Common myeloid progenitor, CD34-positive (primary cell): Measurements from ENCODE around the gene ASIC1.
"Not testable (repeated sequence)": the region's sequence is repeated elsewhere in the genome, so short reads cannot be mapped to it uniquely, and the experiment has no call there.

ENCODE experiments used
- CTCF ChIA-PET: fragments of 350-600 bp; sonication (Branson Sonifier 250); formaldehyde crosslinking; loops from one replicate; lab custom pipeline; 2021; ENCODE audit warnings: antibody characterized with exemption; lab: Charles Lee
- POLR2A ChIA-PET: fragments of 350-600 bp; sonication (Branson Sonifier 250); formaldehyde crosslinking; loops from one replicate; lab custom pipeline; 2021; ENCODE audit warnings: antibody characterized with exemption; lab: Charles Lee
- DNase-seq, 3 donors: peaks; one replicate each; pipeline versions ENCODE4 v3.0.0 to v3.0.0-alpha.2; 2013
- H3K27ac ChIP-seq, 2 experiments: 1 replicate in 1 of 2; 2 replicates in 1 of 2; pipeline ENCODE4 v1.7.0; 2013; ENCODE audit warnings: inconsistent platforms in 2 of 2, low read length in 2 of 2, mild to moderate bottlenecking in 2 of 2, low read depth in 1 of 2, moderate library complexity in 1 of 2; ENCODE audit not compliant: severe bottlenecking in 2 of 2, insufficient read depth in 1 of 2, poor library complexity in 1 of 2
- H3K27me3 ChIP-seq, 5 experiments: replicated peaks in 2 of 5; 1 replicate in 3 of 5; 2 replicates in 2 of 5; pipeline versions ENCODE4 v1.6.1 to v1.7.0; 2013; ENCODE audit warnings: low read length in 4 of 5, mild to moderate bottlenecking in 2 of 5, moderate library complexity in 2 of 5, inconsistent platforms in 1 of 5; ENCODE audit not compliant: insufficient read depth in 5 of 5, control insufficient read depth in 4 of 5
- H3K36me3 ChIP-seq, 4 experiments: 1 replicate in 2 of 4; 2 replicates in 2 of 4; pipeline versions ENCODE4 v1.6.1 to v1.7.0; 2013; ENCODE audit warnings: low read length in 3 of 4, control low read depth in 1 of 4, mild to moderate bottlenecking in 1 of 4; ENCODE audit not compliant: control insufficient read depth in 4 of 4, insufficient read depth in 4 of 4
- H3K4me1 ChIP-seq, 4 experiments: 1 replicate in 3 of 4; 2 replicates in 1 of 4; pipeline versions ENCODE4 v1.6.1 to v1.7.1; 2013; ENCODE audit warnings: low read length in 3 of 4, mild to moderate bottlenecking in 3 of 4, control low read depth in 1 of 4, inconsistent platforms in 1 of 4, moderate library complexity in 1 of 4; ENCODE audit not compliant: control insufficient read depth in 4 of 4, insufficient read depth in 4 of 4; ENCODE audit errors: control extremely low read depth in 1 of 4
- H3K4me3 ChIP-seq, 7 experiments: 1 replicate in 4 of 7; 2 replicates in 3 of 7; pipeline versions ENCODE4 v1.5.1 to v1.7.0; 2013; ENCODE audit warnings: mild to moderate bottlenecking in 7 of 7, low read length in 6 of 7, moderate library complexity in 6 of 7, inconsistent platforms in 2 of 7, low read depth in 2 of 7, control low read depth in 1 of 7; ENCODE audit not compliant: insufficient read depth in 4 of 7, control insufficient read depth in 1 of 7; ENCODE audit errors: extremely low read depth in 1 of 7
- H3K9me3 ChIP-seq, 5 experiments: 1 replicate in 4 of 5; 2 replicates in 1 of 5; pipeline versions ENCODE4 v1.6.1 to v1.7.1; 2013; ENCODE audit warnings: low read length in 4 of 5, mild to moderate bottlenecking in 2 of 5, inconsistent platforms in 1 of 5, low read depth in 1 of 5, moderate library complexity in 1 of 5; ENCODE audit not compliant: control insufficient read depth in 4 of 5, insufficient read depth in 2 of 5; ENCODE audit errors: control extremely low read depth in 1 of 5
- WGBS: methylation state at CpG from one replicate; pipeline ENCODE4 v1.1.5; 2013; ENCODE audit not compliant: insufficient coverage; 5-methylcytosine and 5-hydroxymethylcytosine counted together

ASIC1 gene

DNA sequence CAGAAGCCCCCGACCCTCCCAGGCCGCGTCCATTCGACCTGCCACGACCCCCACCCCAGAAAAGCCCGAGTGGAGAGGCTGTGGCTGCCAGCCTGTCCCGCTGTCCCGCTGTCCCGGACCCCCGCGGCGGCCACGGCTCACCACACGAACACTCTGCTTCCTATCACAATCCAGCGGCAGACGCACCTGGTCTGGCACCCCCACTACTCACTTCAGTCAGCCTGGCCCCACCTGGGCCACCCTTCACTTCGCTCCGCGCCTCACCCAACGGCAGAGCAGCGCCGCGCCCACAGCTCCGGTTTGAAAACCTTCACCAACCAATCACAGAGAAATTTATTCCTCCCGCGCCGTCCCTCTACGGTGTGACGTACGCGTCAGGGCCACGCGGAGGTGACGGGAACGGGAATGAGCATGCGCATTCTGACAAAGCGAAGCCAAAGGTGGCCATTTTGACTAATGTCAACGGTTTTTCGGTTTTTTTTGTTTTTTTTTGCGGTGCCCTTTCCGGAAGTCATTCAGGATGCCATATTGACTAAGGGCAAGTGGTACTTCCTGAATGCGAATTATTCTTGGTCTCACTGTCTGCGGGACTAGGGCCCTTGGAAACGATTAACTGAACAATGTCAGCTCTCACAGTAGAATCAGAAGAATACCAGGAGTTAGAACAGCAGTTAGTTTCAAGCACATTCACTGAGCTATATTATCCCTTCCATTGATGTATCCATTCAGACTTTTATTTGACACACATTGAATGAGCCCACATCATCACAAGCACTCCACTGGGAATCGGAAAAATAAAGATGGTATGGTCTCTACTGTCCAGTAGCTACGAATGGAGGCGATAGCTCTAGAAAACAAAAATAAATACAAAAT is 32.0 kb upstream of the ASIC1 start, which contains the start of gene RACGAP1:
Gene RACGAP1, minus strand, starts transcription at position 308 of the 873 bp plus-strand sequence. CDS start 8,779 bp downstream, outside the sequence.
- ChIA-PET CTCF (interaction anchor here (0.6 to 2.5 kb wide), 10 partner anchors 9 to 1168 kb away, joined by 3 to 13 read pairs (median 4); no protein-coding TSS in a partner anchor), POLR2A (interaction anchor here (0.6 to 1.1 kb wide), 2 partner anchors 61 to 365 kb away, joined by 3 read pairs; no protein-coding TSS in a partner anchor)
- H3K9me3 ChIP-seq: no peaks in the 10 kb centered on the region

GRCh38 chr12:50026691-50027090 is 30.7 kb upstream of the ASIC1 start:
- Histone ChIP-seq H3K36me3 (peaks cover 0 to 4% (median 0%) of the 10 kb centered on the region in 4 experiments), H3K4me3 (no peak overlapping the region), H3K4me1 (peaks cover 8 to 16% (median 10%) of the 10 kb centered on the region in 4 experiments), H3K27me3 (no peaks in the 10 kb centered on the region), H3K9me3 (no peaks in the 10 kb centered on the region), H3K27ac (no peak overlapping the region)
- CTCF ChIA-PET: interaction anchor here (1.6 to 2.4 kb wide), 2 partner anchors 10 to 45 kb away, joined by 3 to 13 read pairs; no protein-coding TSS in a partner anchor
- no peak for DNase-seq
- POLR2A ChIA-PET: no interaction called here
- WGBS: no CpG with 5 or more reads among the region's 3 CpGs

More for the DNA sequence above, 32.0 kb upstream of the ASIC1 start, which contains the start of gene RACGAP1:
- Histone ChIP-seq H3K27ac (peak within 1 kb of the TSS in 1 of 2 experiments; percentile 64), H3K4me3 (peak within 1 kb of the TSS; percentile 62 to 98 (median 89)), H3K27me3 (no peaks in the 10 kb centered on the region), H3K36me3 (peaks cover 0 to 7% (median 0%) of the 10 kb centered on the region in 4 experiments), H3K4me1 (peaks cover 8 to 16% (median 10%) of the 10 kb centered on the region in 4 experiments)
- WGBS: 0% methylated on average over 39 of the region's 47 CpGs
- DNase-seq: peak; percentile 99 to 100 (median 99)

GRCh38 chr12:50030449-50030848 is 26.9 kb upstream of the ASIC1 start:
- H3K36me3 ChIP-seq, H3K27ac ChIP-seq, POLR2A ChIA-PET, H3K27me3 ChIP-seq, H3K4me3 ChIP-seq, DNase-seq, H3K9me3 ChIP-seq: not testable (repeated sequence)
- H3K4me1 ChIP-seq: peaks cover 4 to 23% (median 19%) of the 10 kb centered on the region in 4 experiments
- WGBS: 79% methylated on average over 4 of the region's 9 CpGs
- CTCF ChIA-PET: interaction anchor here (1.1 to 17.7 kb wide), 5 partner anchors 8 to 64 kb away, joined by 3 to 269 read pairs (median 8); partner anchors contain the start of gene ASIC1

DNA sequence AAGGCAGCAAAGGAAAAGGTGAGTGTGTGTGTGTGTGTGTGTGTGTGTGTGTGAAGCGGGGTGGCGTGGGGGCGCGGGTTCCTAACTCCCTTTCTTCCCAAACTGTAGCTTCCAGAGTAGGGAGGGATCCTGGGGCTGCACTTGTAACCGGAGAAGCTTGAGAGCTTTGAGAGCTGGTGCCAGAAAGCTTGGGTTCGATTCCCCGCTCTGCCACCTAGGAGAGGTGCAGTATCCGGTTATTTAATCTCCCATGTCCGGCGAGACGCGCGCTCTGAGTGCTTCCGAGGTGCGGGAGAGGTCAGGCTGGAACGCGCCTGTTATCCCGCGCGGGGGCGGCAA is 24.9 kb upstream of the ASIC1 start:
- Histone ChIP-seq H3K4me1 (peaks cover 0 to 18% (median 14%) of the 10 kb centered on the region in 4 experiments), H3K4me3 (peak overlapping the region; percentile 39 to 82 (median 61)), H3K9me3 (no peaks in the 10 kb centered on the region), H3K36me3 (no peaks in the 10 kb centered on the region), H3K27me3 (no peaks in the 10 kb centered on the region), H3K27ac (no peak overlapping the region)
- DNase-seq: no peak
- CTCF ChIA-PET: interaction anchor here (0.7 to 17.7 kb wide), 5 partner anchors 14 to 64 kb away, joined by 3 to 269 read pairs (median 4); partner anchors contain the start of gene ASIC1
- WGBS: 27% methylated on average over 10 of the region's 21 CpGs
- POLR2A ChIA-PET: no interaction called here

- peak in 2 of 3 donors; percentile 67 to 74 for DNase-seq
- no peaks in the 10 kb centered on the region for H3K27me3 ChIP-seq
- no peaks in the 10 kb centered on the region for H3K9me3 ChIP-seq
- peaks cover 0 to 18% (median 14%) of the 10 kb centered on the region in 4 experiments for H3K4me1 ChIP-seq
- under 1% methylated on average over 23 of the region's 37 CpGs for WGBS
- no peak overlapping the region for H3K27ac ChIP-seq
- CTCF ChIA-PET: interaction anchor here (0.7 to 17.7 kb wide), 6 partner anchors 9 to 65 kb away, joined by 3 to 269 read pairs (median 4); partner anchors contain the start of gene ASIC1
- H3K36me3 ChIP-seq: no peaks in the 10 kb centered on the region
- POLR2A ChIA-PET: no interaction called here
- H3K4me3 ChIP-seq: peak overlapping the region; percentile 39 to 82 (median 61)
Observed at GRCh38 chr12:50032854-50033581, 24.4 kb upstream of the ASIC1 start.

DNA sequence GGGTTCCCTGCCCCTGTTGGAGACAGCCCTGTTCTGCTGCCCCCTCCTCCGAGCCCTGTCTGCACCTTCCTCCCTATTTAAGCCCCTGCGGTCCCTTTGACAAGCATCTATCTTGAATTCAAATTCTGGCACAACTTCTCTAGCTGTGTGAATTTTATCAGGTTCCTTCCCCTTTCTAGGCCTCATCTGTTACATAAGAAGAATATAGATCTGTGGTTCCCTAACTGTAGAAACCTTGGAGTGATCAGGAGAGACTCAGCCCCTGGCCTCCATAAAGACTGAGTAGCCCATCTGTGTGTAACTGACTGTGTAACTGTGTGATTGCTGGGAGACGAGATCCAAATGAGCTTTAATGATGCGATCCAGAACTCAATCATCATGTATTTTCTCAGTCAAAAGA is 19.1 kb upstream of the ASIC1 start:
- H3K4me1 ChIP-seq: peaks cover 0 to 16% (median 5%) of the 10 kb centered on the region in 4 experiments
- no peak for DNase-seq
- no peak overlapping the region for H3K4me3 ChIP-seq
- POLR2A ChIA-PET: interaction anchor here (0.9 kb wide), 1 partner anchor 53 kb away, joined by 3 read pairs; no protein-coding TSS in a partner anchor
- WGBS: 43% methylated on average over 2 of the region's 4 CpGs
- CTCF ChIA-PET: interaction anchor here (0.6 to 17.7 kb wide), 20 partner anchors 8 to 170 kb away, joined by 3 to 269 read pairs (median 6); partner anchors contain the start of genes ASIC1 and RACGAP1
- no peaks in the 10 kb centered on the region for H3K36me3 ChIP-seq
- H3K27ac ChIP-seq: no peak overlapping the region
- no peaks in the 10 kb centered on the region for H3K9me3 ChIP-seq
- peaks cover 0 to 5% (median 0%) of the 10 kb centered on the region in 5 experiments for H3K27me3 ChIP-seq
